Ascending aorta (tissue), 2 donors: ENCODE measurements around the gene CELSR2. TPM values are rescaled to one million over a fixed set of nuclear protein-coding genes. Genes with fewer than 3 reads are reported as not detected.

Experiments
- DNase-seq, 2 donors: peaks; one replicate each; pipeline ENCODE4 v3.0.0-alpha.2; 2019; ENCODE audit warnings: low spot score in 2 of 2
- H3K27ac ChIP-seq, 2 donors: fragments of 200-600 bp; sonication (generic); one replicate each; pipeline ENCODE4 v1.5.1; 2016 to 2017; ENCODE audit warnings: mild to moderate bottlenecking in 1 of 2
- H3K27me3 ChIP-seq: fragments of 200-600 bp; sonication (generic); one replicate; pipeline ENCODE4 v1.5.1; 2017
- H3K36me3 ChIP-seq, 2 donors: fragments of 200-600 bp; sonication (generic); one replicate each; pipeline ENCODE4 v1.5.1; 2016
- H3K4me1 ChIP-seq, 2 donors: fragments of 200-600 bp; sonication (generic); one replicate each; pipeline ENCODE4 v1.5.1; 2016 to 2017; ENCODE audit warnings: mild to moderate bottlenecking in 1 of 2
- H3K4me3 ChIP-seq, 2 donors: fragments of 200-600 bp; sonication (generic); one replicate each; pipeline ENCODE4 v1.5.1; 2016 to 2017; ENCODE audit warnings: mild to moderate bottlenecking in 1 of 2
- H3K9me3 ChIP-seq, 2 donors: fragments of 200-600 bp; sonication (generic); one replicate each; pipeline ENCODE4 v1.5.1; 2016
- intact Hi-C: fragments of 100-400 bp; cut with DNase I; formaldehyde crosslinking; loops from one replicate; pipeline ENCODE4 v1.15.1; 2023
- total RNA-seq: library from RNA; depleted of rRNA; stranded (reverse); fragments of >200 nt; gene quantifications from one replicate; pipeline ENCODE4 v1.1.0, GENCODE V29; 2016
- TF ChIP-seq, protein P1 (sequence below), 3 experiments: fragments of 200-600 bp in 2 of 3; fragments of 450-650 bp in 1 of 3; sonication (generic) in 2 of 3; IDR thresholded peaks; one replicate each; pipeline ENCODE4 v1.5.1; 2016 to 2019; ENCODE audit warnings: antibody characterized with exemption in 3 of 3, mild to moderate bottlenecking in 1 of 3, moderate library complexity in 1 of 3

The CELSR2 gene
- total RNA-seq, 1 donor from 2014 or later, result 3.6 TPM

DNA sequence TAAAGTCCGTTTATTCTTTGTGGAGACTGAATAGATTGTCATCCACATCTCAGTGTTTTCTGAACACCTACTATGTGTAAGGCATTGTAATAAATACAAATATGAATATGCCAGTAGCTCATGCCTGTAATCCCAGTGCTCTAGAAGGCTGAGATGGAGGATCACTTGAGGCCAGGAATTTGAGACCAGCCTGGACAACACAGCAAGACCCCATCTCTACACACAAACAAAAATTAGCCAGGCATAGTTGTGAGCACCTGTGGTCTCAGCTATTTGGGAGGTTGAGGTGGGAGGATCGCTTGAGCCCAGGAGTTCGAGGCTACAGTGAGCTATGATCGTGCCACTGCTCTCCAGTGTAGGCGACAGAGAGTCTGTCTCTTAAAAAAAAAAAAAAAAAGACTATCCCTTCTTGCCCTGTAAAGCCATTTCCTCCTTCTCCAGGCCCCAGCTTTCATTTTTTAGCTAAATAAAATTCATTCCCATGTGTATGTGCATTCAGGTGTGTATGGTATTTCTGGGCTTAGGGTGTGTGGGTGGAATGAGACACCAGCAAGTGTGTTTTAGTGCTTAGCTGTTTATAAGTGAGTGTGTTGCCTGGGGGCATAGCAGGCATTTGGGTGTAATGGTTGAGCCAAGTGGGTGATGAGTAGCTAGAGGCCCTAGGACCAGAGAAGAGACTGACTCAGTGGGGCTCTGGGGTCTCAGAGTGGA lies 7.8 kb downstream of the CELSR2 start:
- intact Hi-C loops, result no loop called here
- H3K27ac ChIP-seq, result no peak overlapping the region
- H3K4me1 ChIP-seq, result peaks cover 9 to 17% of the 10 kb centered on the region in 2 donors
- no peak for DNase-seq
- TF ChIP-seq, protein P1, sequence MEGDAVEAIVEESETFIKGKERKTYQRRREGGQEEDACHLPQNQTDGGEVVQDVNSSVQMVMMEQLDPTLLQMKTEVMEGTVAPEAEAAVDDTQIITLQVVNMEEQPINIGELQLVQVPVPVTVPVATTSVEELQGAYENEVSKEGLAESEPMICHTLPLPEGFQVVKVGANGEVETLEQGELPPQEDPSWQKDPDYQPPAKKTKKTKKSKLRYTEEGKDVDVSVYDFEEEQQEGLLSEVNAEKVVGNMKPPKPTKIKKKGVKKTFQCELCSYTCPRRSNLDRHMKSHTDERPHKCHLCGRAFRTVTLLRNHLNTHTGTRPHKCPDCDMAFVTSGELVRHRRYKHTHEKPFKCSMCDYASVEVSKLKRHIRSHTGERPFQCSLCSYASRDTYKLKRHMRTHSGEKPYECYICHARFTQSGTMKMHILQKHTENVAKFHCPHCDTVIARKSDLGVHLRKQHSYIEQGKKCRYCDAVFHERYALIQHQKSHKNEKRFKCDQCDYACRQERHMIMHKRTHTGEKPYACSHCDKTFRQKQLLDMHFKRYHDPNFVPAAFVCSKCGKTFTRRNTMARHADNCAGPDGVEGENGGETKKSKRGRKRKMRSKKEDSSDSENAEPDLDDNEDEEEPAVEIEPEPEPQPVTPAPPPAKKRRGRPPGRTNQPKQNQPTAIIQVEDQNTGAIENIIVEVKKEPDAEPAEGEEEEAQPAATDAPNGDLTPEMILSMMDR (IDR thresholded peaks at IDR 0.05), result no peak
- no peaks in the 10 kb centered on the region for H3K36me3 ChIP-seq
- no peaks in the 10 kb centered on the region for H3K9me3 ChIP-seq
- no peak overlapping the region for H3K4me3 ChIP-seq
- no peaks in the 10 kb centered on the region for H3K27me3 ChIP-seq

- Histone ChIP-seq H3K36me3 (no peaks in the 10 kb centered on the region), H3K4me3 (no peak overlapping the region), H3K27me3 (no peaks in the 10 kb centered on the region), H3K9me3 (no peaks in the 10 kb centered on the region), H3K4me1 (peaks cover 9 to 17% of the 10 kb centered on the region in 2 donors), H3K27ac (no peak overlapping the region)
- no peak for DNase-seq
- TF ChIP-seq, protein P1 (IDR thresholded peaks at IDR 0.05), result no peak
- intact Hi-C loops, result no loop called here
These were observed 8.5 kb downstream of the CELSR2 start for GRCh38 chr1:109257682-109258421.

DNA sequence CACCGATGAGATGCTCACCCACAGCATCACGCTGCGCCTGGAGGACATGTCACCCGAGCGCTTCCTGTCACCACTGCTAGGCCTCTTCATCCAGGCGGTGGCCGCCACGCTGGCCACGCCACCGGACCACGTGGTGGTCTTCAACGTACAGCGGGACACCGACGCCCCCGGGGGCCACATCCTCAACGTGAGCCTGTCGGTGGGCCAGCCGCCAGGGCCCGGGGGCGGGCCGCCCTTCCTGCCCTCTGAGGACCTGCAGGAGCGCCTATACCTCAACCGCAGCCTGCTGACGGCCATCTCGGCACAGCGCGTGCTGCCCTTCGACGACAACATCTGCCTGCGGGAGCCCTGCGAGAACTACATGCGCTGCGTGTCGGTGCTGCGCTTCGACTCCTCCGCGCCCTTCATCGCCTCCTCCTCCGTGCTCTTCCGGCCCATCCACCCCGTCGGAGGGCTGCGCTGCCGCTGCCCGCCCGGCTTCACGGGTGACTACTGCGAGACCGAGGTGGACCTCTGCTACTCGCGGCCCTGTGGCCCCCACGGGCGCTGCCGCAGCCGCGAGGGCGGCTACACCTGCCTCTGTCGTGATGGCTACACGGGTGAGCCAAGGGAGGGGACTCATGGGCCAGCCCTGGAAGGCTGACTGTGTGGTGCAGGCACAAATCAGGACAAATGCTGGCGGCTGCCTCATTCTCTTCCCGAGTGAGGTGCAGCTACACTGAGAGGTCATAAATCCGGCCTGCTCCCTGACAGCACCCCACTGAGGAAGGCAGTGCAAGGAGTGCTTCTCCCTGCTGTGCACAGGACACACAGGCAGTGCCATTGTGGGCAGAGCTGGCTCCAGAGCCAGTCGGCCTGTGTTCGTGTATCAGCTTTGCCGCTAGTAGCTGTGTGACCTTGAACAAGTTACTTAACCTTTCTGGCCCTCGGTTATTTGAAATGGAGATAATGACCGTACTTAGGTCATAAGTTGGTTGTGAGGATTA lies 9.4 kb downstream of the CELSR2 start:
- TF ChIP-seq, protein P1 (IDR thresholded peaks at IDR 0.05), result no peak
- Histone ChIP-seq H3K27me3 (no peaks in the 10 kb centered on the region), H3K27ac (no peak overlapping the region), H3K4me1 (peaks cover 9 to 11% of the 10 kb centered on the region in 2 donors), H3K36me3 (no peaks in the 10 kb centered on the region), H3K9me3 (no peaks in the 10 kb centered on the region), H3K4me3 (no peak overlapping the region)
- intact Hi-C loops, result no loop called here
- DNase-seq, result no peak

DNA sequence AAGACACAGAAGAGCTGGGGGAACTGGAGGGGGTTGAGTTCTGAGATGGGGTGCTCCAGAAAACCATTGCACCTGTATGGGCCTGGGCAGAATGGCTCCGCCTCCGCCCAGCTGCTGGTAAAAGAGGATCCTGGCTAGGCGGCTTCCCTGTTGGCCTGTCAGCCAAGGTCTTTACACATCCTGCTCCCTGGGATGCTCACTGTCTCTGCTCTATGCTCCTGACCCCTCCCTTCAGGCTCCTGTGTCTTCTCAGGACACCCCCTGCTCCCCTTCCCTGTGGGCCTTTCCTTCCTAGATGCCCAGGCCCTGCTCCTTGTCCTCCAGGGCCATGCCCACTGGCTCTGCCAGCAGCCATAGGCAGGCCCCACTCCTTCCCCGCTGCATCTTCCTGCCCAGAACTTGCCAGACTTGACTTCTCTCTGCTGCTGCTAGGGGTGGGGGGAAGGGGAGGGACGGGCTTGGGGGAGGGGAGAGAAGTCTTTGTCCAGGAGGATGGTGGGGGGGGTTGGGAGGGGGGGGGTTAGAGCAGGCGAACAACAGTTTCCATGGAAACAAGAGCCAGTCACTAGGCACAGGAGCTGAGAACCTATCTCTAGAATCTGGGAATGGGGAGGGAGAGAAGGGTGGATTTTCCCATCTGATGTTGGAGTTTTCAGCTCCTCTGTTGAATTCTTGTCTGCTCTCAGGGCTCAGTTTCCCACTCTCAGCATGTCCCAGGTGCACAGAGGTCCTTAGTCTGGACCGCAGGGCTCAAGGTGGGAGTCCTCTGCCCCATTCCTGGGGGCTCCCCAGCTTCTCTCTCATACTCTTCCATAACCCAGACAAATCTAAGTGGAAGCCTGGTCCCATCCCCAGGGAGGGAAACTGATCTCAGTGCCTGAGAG lies 10.6 kb downstream of the CELSR2 start:
- no peak for DNase-seq
- Histone ChIP-seq H3K9me3 (no peaks in the 10 kb centered on the region), H3K27me3 (no peaks in the 10 kb centered on the region), H3K27ac (no peak overlapping the region), H3K36me3 (no peaks in the 10 kb centered on the region), H3K4me1 (peaks cover 0 to 4% of the 10 kb centered on the region in 2 donors), H3K4me3 (no peak overlapping the region)
- intact Hi-C loops, result no loop called here
- TF ChIP-seq, protein P1 (IDR thresholded peaks at IDR 0.05), result no peak

DNA sequence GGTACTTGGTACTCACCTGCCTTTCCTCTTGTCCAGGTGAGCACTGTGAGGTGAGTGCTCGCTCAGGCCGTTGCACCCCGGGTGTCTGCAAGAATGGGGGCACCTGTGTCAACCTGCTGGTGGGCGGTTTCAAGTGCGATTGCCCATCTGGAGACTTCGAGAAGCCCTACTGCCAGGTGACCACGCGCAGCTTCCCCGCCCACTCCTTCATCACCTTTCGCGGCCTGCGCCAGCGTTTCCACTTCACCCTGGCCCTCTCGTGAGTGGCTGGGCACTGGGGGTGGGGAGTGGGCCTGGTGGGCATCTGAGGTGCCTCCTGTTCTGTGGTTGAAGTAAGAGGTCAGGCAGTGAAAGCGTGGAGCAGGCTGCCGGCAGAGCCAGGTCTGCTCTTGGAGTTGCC lies 11.7 kb downstream of the CELSR2 start:
- DNase-seq, result no peak
- H3K36me3 ChIP-seq, result no peaks in the 10 kb centered on the region
- H3K4me1 ChIP-seq, result no peaks in the 10 kb centered on the region
- no peaks in the 10 kb centered on the region for H3K27me3 ChIP-seq
- TF ChIP-seq, protein P1 (IDR thresholded peaks at IDR 0.05), result no peak
- intact Hi-C loops, result no loop called here
- no peak overlapping the region for H3K4me3 ChIP-seq
- H3K27ac ChIP-seq, result no peak overlapping the region
- no peaks in the 10 kb centered on the region for H3K9me3 ChIP-seq
